GM10847 (cell line): ENCODE results near the gene PRDX2.

Experiments used
- POLR2A ChIP-seq: IDR thresholded peaks from 2 replicates; pipeline ENCODE4 v1.6.1; 2011; ENCODE audit not compliant: insufficient read length; ENCODE audit errors: extremely low read depth

The PRDX2 gene

DNA sequence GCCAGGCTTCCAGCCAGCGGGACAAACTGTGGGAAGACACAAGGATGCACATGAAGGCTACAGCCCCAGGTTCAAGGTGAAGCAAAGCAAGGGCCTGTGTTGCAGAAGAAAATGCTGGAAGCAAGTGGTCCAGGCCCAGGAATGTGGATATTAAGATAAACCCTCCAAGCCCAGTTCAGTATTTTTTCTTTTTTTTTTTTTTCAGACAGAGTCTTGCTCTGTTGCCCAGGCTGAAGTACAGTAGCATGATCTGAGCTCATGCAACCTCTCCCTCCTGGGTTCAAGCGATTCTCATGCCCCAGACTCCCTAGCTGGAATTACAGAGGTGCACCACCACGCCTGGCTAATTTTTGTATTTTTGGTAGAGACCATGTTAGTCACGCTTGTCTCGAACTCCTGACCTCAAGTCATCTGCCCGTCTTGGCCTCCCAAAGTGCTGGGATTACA is 4.4 kb downstream of the PRDX2 start:
- TF ChIP-seq POLR2A = no peak

- TF ChIP-seq POLR2A = no peak
Observed at GRCh38 chr19:12796146-12797071, 5.2 kb downstream of the PRDX2 start.

DNA sequence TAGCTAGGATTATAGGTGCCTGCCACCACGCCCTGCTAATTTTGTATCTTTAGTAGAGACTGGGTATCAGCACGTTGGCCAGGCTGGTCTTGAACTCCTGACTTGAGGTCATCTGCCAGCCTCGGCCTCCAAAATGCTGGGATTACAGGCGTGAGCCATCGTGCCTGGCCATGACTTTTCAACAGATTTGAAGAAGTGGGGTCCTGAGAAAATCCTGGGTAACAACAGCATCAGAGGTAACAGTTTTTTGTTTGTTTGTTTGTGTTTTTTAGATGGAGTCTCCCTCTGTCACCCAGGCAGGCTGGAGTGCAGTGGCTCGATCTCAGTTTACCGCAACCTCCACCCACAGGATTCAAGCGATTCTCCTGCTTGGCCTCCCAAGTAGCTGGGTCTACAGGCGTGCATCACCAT is 6.6 kb downstream of the PRDX2 start:
- TF ChIP-seq POLR2A = no peak

DNA sequence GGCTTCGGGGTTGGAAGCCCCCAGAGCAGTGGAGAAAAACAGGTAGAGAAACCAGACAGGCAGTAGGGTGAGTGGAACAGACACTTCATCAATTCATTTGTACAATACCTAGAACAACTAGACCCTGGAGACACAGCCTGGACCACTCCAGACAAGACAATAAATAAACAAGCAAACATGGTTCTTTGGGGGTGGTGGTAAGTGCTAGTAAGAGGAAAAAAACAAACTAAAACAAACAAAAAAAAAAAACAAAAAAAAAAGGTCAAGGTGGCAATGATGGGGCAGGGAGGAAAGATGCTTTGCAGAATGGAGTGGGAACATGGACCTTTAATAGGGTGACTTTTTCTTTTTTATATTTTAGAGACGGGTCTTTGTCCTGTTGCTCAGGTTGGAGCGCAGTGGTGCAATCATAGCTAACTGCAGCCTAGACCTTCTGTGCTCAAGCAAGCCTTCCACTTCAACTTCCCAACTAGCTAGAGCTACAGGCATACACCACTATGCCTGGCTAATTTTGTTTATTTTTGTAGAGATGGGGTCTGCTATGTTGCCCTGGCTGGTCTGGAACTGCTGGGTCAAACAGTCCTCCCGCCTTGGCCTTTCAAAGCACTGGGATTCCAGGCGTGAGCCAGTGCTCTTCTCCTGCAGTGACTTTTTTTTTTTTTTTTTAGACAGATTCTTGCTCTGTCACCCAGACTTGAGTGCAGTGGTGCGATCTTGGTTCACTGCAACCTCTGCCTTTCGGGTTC is 7.2 kb downstream of the PRDX2 start:
- no peak for TF ChIP-seq POLR2A

- peak; percentile 68 for TF ChIP-seq POLR2A
Observed at GRCh38 chr19:12793290-12794195, 8.1 kb downstream of the PRDX2 start.

GRCh38 chr19:12792853-12793289 is 8.7 kb downstream of the PRDX2 start:
- TF ChIP-seq POLR2A = no peak

GRCh38 chr19:12792051-12792852 is 9.3 kb downstream of the PRDX2 start:
- TF ChIP-seq POLR2A = peak; percentile 64

GRCh38 chr19:12791345-12792050 is 10.1 kb downstream of the PRDX2 start, which contains the start of gene JUNB:
Gene JUNB (plus strand): TSS chr19:12791486. CDS start chr19:12791772, 286 bp downstream.
- peak; percentile 100 for TF ChIP-seq POLR2A

- peak; percentile 2 for TF ChIP-seq POLR2A
Observed at GRCh38 chr19:12790628-12791344, 10.8 kb downstream of the PRDX2 start.

DNA sequence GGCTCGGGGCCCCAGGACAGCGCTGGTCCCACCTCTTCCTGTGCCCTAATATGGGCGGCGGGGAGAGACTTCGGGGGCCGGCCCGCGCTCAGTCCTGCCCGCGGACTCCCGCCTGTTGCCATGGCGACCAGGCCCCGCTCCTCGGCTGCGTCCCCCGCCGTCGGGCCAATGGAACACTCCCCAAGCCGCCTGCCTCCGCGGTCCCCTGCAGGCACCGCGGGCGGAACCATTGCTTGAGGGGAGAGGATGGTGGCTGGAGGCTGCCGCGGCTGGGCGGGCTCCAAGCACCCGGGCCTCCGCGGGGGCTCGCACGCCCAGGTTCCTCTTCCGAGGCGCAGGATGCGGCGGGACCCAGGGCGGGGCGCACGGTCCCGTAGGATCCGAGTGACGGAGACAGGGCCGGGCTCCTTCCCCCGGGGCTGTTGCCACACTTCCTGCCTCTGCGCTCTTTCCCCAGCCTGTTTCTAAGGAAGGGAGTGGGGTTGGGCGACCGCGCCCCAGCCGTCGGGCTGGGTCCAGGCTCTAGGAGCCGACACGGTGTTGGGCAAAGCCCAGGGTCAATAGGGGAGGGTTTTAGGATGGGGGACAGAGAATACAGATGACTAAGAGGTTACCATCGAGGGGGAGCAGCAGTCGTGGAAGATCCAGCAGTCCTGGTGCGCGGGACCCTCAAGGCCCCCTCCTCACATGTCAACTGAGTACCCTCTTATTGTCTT is 11.5 kb downstream of the PRDX2 start:
- no peak for TF ChIP-seq POLR2A

DNA sequence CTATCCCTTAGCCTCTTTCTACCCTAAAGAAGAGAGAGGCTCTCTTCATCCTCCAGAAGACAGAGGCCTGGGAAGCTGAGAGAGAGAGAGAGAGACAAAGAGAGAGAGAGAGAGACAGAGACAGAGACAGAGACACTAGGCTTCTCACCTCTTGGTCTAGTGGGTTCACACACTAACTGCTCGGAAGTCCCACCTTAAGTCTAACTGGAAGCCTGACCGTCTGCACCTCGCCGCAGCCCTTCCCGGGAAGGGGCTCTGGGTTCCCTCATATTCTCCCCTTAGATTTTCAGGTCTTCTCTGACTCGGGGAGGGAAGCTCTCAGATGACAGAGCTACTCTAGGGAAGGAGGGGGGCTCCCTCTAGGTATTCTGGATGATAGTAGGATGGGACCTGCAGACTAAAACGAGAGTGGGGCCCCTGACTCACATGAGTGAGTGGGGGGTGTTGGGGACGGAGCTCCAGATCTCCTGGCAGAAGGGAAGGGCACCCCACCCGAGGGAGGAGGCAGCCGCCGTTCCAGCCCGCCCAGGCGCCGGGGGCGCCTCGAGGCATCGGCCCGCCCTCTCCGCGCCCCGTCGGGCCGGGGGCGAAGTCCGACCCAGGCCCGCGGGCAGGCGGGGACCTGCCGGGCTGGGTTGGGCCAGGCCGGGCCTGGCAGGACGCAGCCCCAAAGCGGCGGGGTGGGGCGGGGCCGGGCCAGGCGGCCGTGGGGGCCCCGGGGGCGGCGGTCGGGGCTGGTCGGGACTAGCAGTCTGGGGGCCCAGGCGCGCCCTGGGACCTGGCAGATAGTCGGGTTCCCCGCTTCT is 12.3 kb downstream of the PRDX2 start:
- TF ChIP-seq POLR2A = peak; percentile 58

GRCh38 chr19:12788682-12789097 is 12.9 kb downstream of the PRDX2 start:
- TF ChIP-seq POLR2A = peak; percentile 33
